Measurements from ENCODE around the gene CFAP210. TPM values are rescaled to one million over a fixed set of nuclear protein-coding genes. Genes with fewer than 3 reads are reported as not detected.
"Not testable (repeated sequence)": the region's sequence is repeated elsewhere in the genome, so short reads cannot be mapped to it uniquely, and the experiment has no call there.

Gene CFAP210
- total RNA-seq, 4 donors from 2014 or later: not detected

DNA sequence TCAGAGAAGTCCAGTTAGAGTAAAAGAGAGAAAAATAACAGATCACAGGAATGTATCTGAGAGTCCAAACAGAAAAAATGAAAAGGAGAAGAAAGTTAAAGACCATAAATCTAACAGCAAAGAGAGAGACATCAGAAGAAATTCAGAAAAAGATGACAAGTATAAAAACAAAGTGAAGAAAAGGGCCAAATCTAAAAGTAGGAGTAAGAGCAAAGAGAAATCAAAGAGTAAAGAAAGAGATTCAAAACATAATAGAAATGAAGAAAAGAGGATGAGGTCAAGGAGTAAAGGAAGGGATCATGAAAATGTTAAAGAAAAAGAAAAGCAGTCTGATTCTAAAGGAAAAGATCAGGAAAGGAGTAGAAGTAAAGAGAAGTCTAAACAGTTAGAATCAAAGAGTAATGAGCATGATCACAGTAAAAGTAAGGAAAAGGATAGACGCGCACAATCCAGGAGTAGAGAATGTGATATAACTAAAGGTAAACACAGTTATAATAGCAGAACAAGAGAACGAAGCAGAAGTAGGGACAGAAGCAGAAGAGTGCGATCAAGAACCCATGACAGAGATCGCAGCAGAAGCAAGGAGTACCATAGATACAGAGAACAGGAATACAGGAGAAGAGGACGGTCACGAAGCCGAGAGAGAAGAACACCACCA, 57.6 kb downstream of the CFAP210 start:
- Histone ChIP-seq H3K4me1 (no peaks in the 10 kb centered on the region), H3K27ac (no peak overlapping the region), H3K27me3 (no peaks in the 10 kb centered on the region), H3K4me3 (no peak overlapping the region), H3K9me3 (no peaks in the 10 kb centered on the region), H3K36me3 (peaks cover 7 to 73% (median 11%) of the 10 kb centered on the region in 3 donors)
- WGBS, 2 donors: 95% methylated on average over 8 of the region's 8 CpGs
- TF ChIP-seq, protein P1, sequence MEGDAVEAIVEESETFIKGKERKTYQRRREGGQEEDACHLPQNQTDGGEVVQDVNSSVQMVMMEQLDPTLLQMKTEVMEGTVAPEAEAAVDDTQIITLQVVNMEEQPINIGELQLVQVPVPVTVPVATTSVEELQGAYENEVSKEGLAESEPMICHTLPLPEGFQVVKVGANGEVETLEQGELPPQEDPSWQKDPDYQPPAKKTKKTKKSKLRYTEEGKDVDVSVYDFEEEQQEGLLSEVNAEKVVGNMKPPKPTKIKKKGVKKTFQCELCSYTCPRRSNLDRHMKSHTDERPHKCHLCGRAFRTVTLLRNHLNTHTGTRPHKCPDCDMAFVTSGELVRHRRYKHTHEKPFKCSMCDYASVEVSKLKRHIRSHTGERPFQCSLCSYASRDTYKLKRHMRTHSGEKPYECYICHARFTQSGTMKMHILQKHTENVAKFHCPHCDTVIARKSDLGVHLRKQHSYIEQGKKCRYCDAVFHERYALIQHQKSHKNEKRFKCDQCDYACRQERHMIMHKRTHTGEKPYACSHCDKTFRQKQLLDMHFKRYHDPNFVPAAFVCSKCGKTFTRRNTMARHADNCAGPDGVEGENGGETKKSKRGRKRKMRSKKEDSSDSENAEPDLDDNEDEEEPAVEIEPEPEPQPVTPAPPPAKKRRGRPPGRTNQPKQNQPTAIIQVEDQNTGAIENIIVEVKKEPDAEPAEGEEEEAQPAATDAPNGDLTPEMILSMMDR (IDR thresholded peaks at IDR 0.05): no peak
- TF ChIP-seq POLR2A (IDR thresholded peaks at IDR 0.05): no peak
- intact Hi-C loops (cut with DNase I): no loop called here
- no peak for DNase-seq

DNA sequence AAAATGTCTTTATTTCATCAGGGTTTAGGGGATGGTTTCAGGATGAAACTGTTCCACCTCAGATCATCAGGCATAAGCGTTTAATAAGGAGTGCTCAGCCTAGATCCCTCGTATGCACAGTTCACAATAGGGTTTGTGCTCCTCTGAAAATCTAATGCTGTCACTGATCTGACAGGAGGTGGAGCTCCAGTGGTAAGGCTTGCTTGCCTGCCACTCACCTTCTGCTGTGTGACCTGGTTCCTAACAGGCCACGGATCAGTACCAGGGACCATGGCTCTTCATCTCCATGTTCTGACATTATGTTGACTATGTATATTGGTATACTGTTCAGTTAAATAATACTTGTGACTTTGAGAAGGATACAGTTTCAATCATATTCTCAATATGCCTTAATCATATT, 68.4 kb downstream of the CFAP210 start:
- H3K27me3 ChIP-seq: no peaks in the 10 kb centered on the region
- intact Hi-C loops (cut with DNase I): no loop called here
- TF ChIP-seq, protein P1 (IDR thresholded peaks at IDR 0.05): no peak
- TF ChIP-seq POLR2A (IDR thresholded peaks at IDR 0.05): no peak
- H3K4me3 ChIP-seq: no peak overlapping the region
- no peak for DNase-seq
- no peaks in the 10 kb centered on the region for H3K4me1 ChIP-seq
- H3K36me3 ChIP-seq: peaks cover 0 to 89% (median 5%) of the 10 kb centered on the region in 3 donors
- H3K9me3 ChIP-seq: no peaks in the 10 kb centered on the region
- H3K27ac ChIP-seq: no peak overlapping the region
- 79 to 87% methylated on average over 3 of the region's 3 CpGs for WGBS, 2 donors

DNA sequence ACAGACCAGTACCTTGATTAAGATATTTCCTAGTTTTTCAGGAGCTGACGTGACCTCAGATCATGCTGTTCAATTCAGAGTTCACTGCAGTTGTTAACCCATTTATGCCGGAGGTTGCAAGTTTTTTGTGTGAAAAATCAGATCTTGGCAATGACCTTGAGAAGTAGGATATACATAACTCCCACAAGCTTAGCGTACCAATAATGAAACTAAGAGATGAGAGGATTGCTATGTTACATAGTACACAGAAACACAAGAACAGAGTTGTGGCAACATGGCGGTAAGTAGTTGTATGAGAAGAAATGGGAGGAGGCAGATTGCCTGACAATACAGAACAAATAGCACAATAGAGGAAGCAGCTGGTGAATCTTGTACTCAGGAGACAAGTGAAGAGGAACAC, 71.0 kb downstream of the CFAP210 start:
- intact Hi-C loops (cut with DNase I): no loop called here
- no peaks in the 10 kb centered on the region for H3K27me3 ChIP-seq

DNA sequence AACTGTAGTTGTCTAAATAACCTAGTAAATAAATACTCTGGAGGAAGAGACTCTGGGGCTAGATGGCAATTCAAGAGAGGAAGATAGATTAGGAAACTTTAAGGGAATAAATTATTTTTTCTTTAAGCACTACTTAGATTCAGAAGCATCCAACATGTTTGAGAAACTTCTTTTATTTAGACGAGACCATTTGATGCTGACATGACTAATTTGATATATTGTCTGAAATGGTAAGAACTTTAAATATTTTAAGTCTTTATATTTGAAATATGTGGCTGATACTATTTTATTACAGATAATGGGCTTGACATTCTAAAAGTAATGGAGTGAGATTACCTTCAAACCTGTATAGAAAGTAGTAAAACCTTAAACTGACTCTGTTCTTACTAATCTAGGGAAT, 73.7 kb downstream of the CFAP210 start:
- DNase-seq: no peak
- Histone ChIP-seq H3K4me3 (no peak overlapping the region), H3K4me1 (no peaks in the 10 kb centered on the region), H3K9me3 (no peaks in the 10 kb centered on the region), H3K27me3 (no peaks in the 10 kb centered on the region), H3K36me3 (peaks cover 5 to 98% (median 6%) of the 10 kb centered on the region in 3 donors), H3K27ac (no peak overlapping the region)
- WGBS, 2 donors: 73% methylated on average over 1 of the region's 1 CpG
- TF ChIP-seq, protein P1 (IDR thresholded peaks at IDR 0.05): no peak
- TF ChIP-seq POLR2A (IDR thresholded peaks at IDR 0.05): no peak
- intact Hi-C loops (cut with DNase I): no loop called here

More for the DNA sequence above, 71.0 kb downstream of the CFAP210 start:
- H3K27ac ChIP-seq: no peak overlapping the region
- 80 to 89% methylated on average over 4 of the region's 4 CpGs for WGBS, 2 donors
- no peak overlapping the region for H3K4me3 ChIP-seq
- no peaks in the 10 kb centered on the region for H3K4me1 ChIP-seq
- no peaks in the 10 kb centered on the region for H3K9me3 ChIP-seq
- TF ChIP-seq, protein P1 (IDR thresholded peaks at IDR 0.05): no peak
- no peak for TF ChIP-seq POLR2A (IDR thresholded peaks at IDR 0.05)
- peaks cover 0 to 98% (median 5%) of the 10 kb centered on the region in 3 donors for H3K36me3 ChIP-seq
- DNase-seq: no peak

DNA sequence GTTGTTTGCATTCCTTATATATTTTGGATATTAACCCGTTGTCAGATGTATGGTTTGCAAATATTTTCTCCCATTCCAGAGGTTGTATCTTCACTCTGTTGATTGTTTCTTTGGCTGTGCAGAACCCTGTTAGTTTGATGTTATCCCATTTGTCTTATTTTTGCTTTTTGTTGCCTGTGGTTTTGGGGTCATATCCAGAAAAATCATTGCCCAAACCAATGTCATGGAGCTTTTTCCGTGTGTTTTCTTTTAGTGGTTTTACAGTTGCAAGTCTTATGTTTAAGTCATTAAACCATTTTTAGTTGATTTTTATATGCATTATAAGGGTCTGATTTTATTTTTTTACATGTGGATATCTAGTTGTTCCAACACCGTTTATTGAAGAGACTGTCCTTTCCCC, 74.3 kb downstream of the CFAP210 start:
- no peak for DNase-seq
- intact Hi-C loops (cut with DNase I): no loop called here
- TF ChIP-seq POLR2A (IDR thresholded peaks at IDR 0.05): no peak
- TF ChIP-seq, protein P1 (IDR thresholded peaks at IDR 0.05): no peak
- no peaks in the 10 kb centered on the region for H3K4me1 ChIP-seq
- H3K9me3 ChIP-seq: no peaks in the 10 kb centered on the region
- H3K27me3 ChIP-seq: no peaks in the 10 kb centered on the region
- H3K36me3 ChIP-seq: peaks cover 5 to 99% (median 9%) of the 10 kb centered on the region in 3 donors
- H3K4me3 ChIP-seq: no peak overlapping the region
- no peak overlapping the region for H3K27ac ChIP-seq
- WGBS, 2 donors: 52 to 57% methylated on average over 3 of the region's 3 CpGs

DNA sequence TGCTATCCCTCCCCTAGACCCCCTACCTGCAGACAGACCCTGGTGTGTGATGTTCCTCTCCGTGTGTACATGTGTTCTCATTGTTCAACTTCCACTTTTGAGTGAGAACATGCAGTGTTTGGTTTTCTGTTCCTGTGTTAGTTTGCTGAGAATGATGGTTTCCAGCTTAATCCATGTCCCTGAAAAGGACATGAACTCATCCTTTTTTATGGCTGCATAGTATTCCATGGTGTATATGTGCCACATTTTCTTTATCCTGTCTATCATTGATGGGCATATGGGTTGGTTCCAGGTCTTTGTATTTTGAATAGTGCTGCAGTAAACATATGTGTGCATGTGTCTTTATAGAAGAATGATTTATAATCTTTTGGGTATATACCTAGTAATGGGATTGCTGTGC, 78.2 kb downstream of the CFAP210 start:
- intact Hi-C loops (cut with DNase I); DNase-seq; H3K27me3 ChIP-seq; H3K9me3 ChIP-seq; H3K27ac ChIP-seq; H3K4me3 ChIP-seq; H3K4me1 ChIP-seq: not testable (repeated sequence)
- 90 to 100% methylated on average over 1 of the region's 1 CpG for WGBS, 2 donors
- peaks cover 0 to 98% (median 9%) of the 10 kb centered on the region in 3 donors for H3K36me3 ChIP-seq
